K562 (cell line): ENCODE measurements around the gene LILRB3.

ENCODE experiments used
- CTCF ChIP-seq, 3 experiments: IDR thresholded peaks in 2 of 3; conservative IDR thresholded peaks in 1 of 3; 2 replicates each; pipeline ENCODE4 v1.5.1; 2011 to 2012; ENCODE audit warnings: low read length in 3 of 3, mild to moderate bottlenecking in 3 of 3, control low read depth in 2 of 3, improper control_type of control experiment in 1 of 3, inconsistent platforms in 1 of 3, low read depth in 1 of 3, mixed read lengths in 1 of 3, moderate library complexity in 1 of 3; ENCODE audit not compliant: insufficient read depth in 2 of 3
- DMBX1 ChIP-seq: fragments of 250-450 bp; sonication (Bioruptor Pico); IDR thresholded peaks from 2 replicates; pipeline ENCODE4 v1.8.0; 2022; ENCODE audit warnings: inconsistent platforms, mild to moderate bottlenecking, moderate library complexity, borderline replicate concordance
- FOS ChIP-seq: IDR thresholded peaks from 3 replicates; pipeline ENCODE4 v1.6.1; 2011; ENCODE audit not compliant: insufficient read length; ENCODE audit errors: extremely low read depth
- GATAD2A ChIP-seq: fragments of 450-650 bp; IDR thresholded peaks from 2 replicates; pipeline ENCODE4 v1.6.1; 2017
- JUNB ChIP-seq: fragments of 450-650 bp; formaldehyde crosslinking; conservative IDR thresholded peaks from 2 replicates; pipeline ENCODE4 v1.4.0; 2020; ENCODE audit warnings: mild to moderate bottlenecking
- MBD2 ChIP-seq: sonication (generic); IDR thresholded peaks from 2 replicates; pipeline ENCODE4 v1.6.1; 2016; ENCODE audit warnings: low read depth, borderline replicate concordance
- MYBL2 ChIP-seq, 2 experiments: fragments of 450-650 bp in 1 of 2; sonication (generic) in 1 of 2; formaldehyde crosslinking in 1 of 2; IDR thresholded peaks; 2 replicates each; pipeline versions ENCODE4 v1.6.1 to v1.8.1; 2017 to 2022; ENCODE audit warnings: borderline replicate concordance in 1 of 2, inconsistent platforms in 1 of 2, low read depth in 1 of 2, mild to moderate bottlenecking in 1 of 2, missing genetic modification reagents in 1 of 2, moderate library complexity in 1 of 2
- NFATC3 ChIP-seq: fragments of 450-650 bp; IDR thresholded peaks from 2 replicates; pipeline ENCODE4 v1.6.1; 2017; ENCODE audit warnings: mild to moderate bottlenecking
- POLR2A ChIP-seq: fragments of 450-650 bp; conservative IDR thresholded peaks from 2 replicates; pipeline ENCODE4 v1.6.1; 2016
- POLR2AphosphoS2 ChIP-seq: IDR thresholded peaks from 2 replicates; pipeline ENCODE4 v1.6.1; 2012; ENCODE audit warnings: low read length, improper control_type of control experiment
- RFX5 ChIP-seq: IDR thresholded peaks from 2 replicates; pipeline ENCODE4 v1.6.1; 2011; ENCODE audit warnings: low read depth, mild to moderate bottlenecking, improper control_type of control experiment, low read length
- SMARCE1 ChIP-seq: fragments of 450-650 bp; IDR thresholded peaks from 2 replicates; pipeline ENCODE4 v1.7.1; 2016; ENCODE audit warnings: mild to moderate bottlenecking

GRCh38 chr19:54266133-54266532 is 43.3 kb upstream of the LILRB3 start:
- TF ChIP-seq MBD2 (no peak), POLR2A (no peak), SMARCE1 (no peak), CTCF (IDR thresholded peaks at IDR 0.05 in 2 of 3, conservative IDR thresholded peaks at IDR 0.05 in 1 of 3; ENCODE audit: insufficient read depth in 2 of 3, low read depth in 1 of 3, low read length in 3 of 3) (peak; percentile 79 to 87 (median 82)), FOS (no peak), RFX5 (no peak), POLR2AphosphoS2 (no peak), NFATC3 (no peak), JUNB (CRISPR knock-in tag) (no peak), MYBL2 (IDR thresholded peaks at IDR 0.05; ENCODE audit: low read depth) (no peak), MYBL2 (CRISPR knock-in tag; IDR thresholded peaks at IDR 0.05; ENCODE audit: borderline replicate concordance) (no peak), DMBX1 (CRISPR knock-in tag) (no peak), GATAD2A (no peak)
